OCI-LY7 (cell line): ENCODE results near the gene CDK7.

Experiments used
- CTCF ChIP-seq: fragments of 200-600 bp; sonication (generic); conservative IDR thresholded peaks from 2 replicates; pipeline ENCODE4 v1.5.1; 2014; ENCODE audit warnings: mild to moderate bottlenecking, antibody characterized with exemption, low read length, moderate library complexity, mixed read lengths
- EZH2phosphoT487 ChIP-seq: fragments of 200-600 bp; sonication (generic); IDR thresholded peaks from 2 replicates; pipeline ENCODE4 v1.6.1; 2018; ENCODE audit warnings: low read depth, borderline replicate concordance, mild to moderate bottlenecking, mixed run types, antibody characterized with exemption, low read length, moderate library complexity, mixed read lengths

DNA sequence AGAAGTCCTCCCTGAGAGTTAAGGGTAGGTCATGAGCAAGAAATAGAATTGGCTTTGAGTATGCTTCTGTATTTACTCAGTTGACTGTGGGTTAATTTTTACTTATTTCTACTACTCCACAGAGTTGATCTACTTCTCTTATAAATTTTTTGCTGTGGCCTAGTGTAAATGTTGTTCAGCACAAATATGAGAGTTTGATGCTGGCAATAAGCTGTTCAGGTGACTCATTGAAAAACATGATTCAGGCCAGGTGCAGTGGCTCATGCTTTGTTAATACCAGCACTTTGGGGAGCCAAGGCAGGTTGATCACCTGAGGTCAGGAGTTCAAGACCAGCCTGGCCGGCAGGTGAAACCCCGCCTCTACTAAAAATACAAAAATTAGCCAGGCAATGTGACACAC is 4.5 kb upstream of the CDK7 start:
- TF ChIP-seq CTCF (no peak), EZH2phosphoT487 (no peak)
